Smooth muscle cell of the pulmonary artery (primary cell): Measurements from ENCODE around the gene ARHGAP5. TPM values are rescaled to one million over a fixed set of nuclear protein-coding genes. Genes with fewer than 3 reads are reported as not detected.

Source experiments
- total RNA-seq: library from RNA; depleted of rRNA; stranded (reverse); fragments of >200 nt; gene quantifications from 2 replicates; pipeline ENCODE4 v1.2.3, GENCODE V29; 2014

Gene ARHGAP5
- 89.1 and 98.5 TPM in 2 replicates for total RNA-seq

GRCh38 chr14:32077081-32078022 lies at the start of gene ARHGAP5:
ARHGAP5 (plus strand) TSS chr14:32077304; CDS start chr14:32090670, 13,366 bp downstream.

DNA sequence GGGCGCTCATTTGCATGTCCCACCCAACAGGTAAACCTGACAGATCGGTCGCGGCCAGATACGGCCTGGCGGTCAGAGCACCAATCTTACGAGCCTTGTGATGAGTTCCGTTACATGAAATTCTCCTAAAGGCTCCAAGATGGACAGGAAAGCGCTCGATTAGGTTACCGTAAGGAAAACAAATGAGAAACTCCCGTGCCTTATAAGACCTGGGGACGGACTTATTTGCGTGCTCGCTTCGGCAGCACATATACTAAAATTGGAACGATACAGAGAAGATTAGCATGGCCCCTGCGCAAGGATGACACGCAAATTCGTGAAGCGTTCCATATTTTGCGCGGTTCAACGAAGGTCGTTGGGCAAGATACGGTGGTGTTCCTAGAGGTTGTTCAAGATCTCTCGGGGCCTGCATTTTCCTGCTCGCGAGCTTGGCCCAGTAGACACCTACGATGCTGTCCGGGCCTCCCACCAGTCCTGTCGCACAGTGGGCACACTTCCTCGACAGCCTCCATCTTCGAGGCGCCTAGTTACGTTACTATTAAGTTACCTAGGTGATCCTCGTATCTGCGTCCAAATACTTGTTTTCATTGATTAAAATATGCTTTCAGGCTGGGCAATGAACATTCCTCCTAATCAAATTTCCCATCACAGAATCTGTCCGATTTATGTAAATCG lies 124.8 kb downstream of the ARHGAP5 start, which contains the start of gene RNU6-7:
RNU6-7 (plus strand) TSS at position 230 of the 675 bp plus-strand sequence.

DNA sequence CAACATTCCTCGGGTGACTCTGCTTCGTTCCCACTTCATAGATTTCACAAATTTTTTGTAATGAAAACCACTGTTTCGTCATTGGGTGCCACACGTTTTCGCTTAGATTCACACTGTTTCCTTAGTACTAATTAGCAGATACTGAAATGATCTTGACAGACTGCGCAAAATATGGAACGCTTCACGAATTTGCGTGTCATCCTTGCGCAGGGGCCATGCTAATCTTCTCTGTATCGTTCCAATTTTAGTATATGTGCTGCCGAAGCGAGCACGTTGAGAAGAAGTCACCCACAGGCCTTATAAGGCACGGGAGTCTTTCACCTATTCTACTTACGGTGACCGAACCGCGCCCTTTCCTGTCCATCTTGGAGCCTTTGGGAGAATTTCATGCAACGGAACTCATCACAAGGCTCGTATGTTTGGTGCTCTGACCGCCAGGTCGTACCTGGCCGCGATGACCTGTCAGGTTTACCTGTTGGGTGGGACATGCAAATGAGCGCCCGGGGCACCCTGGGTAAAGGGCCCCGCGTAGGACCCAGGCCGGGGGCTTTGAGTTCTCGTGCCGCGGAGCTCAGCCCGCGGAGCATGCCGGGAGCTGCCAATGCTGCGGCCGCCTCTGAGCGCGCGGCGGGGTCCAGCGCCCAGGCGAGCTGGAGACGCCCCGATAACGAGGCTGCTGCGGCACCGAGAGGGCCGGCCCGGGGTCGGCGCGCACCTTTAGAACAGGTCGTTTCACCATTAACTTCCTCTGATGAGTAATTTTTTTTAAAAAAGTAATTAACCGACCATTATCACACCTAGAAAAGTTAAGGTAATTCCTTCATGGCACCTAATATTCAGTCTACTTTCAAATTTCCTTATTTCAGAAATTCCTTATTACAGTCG lies 126.1 kb downstream of the ARHGAP5 start, which contains the start of gene RNU6-8:
RNU6-8 (minus strand) TSS at position 272 of the 885 bp plus-strand sequence.

Other genes starting within 250 kb of the ARHGAP5 start
- gene RNU6-7, start 124.7 kb downstream of the ARHGAP5 start, total RNA-seq = not detected in 2 replicates
- not detected in 2 replicates for gene RNU6-8, start 126.0 kb downstream of the ARHGAP5 start, total RNA-seq